NCI-H2081 (cell line): Measurements from ENCODE around the gene PRR3.

Experiments
- DNase-seq, 2 experiments: peaks; one replicate each; lab custom pipeline; 2025; lab: John Stamatoyannopoulos, UW

PRR3 gene

DNA sequence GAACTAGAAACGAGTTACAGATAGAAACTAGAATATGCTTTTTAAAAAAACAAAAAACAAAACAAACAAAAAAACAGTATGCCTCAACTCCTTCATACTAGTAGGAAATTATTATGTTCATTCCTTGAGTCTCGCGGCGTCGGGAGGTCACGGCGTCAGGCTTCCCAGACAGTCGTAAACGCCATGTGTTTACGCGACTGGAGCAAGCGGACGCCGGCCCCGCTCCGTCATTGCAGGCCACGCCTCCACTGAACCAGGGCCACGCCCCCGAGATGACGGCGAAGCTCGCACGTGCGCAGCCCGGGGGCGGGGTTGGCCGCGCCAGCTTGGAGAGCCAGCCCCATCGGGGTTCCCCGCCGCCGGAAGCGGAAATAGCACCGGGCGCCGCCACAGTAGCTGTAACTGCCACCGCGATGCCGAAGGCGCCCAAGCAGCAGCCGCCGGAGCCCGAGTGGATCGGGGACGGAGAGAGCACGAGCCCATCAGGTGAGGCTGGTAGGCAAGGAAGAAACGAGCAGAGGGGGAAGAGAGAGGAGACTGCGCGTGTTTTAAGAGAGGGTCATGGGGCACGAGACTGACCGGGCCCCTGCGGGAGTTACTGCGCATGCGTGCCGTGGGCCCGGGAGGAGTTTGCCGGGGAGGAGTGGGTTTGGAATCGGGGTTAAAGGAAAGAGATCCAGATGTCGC is 14.1 kb downstream of the PRR3 start, which contains the start of gene ABCF1:
ABCF1 (plus strand) TSS at position 368 of the 687 bp plus-strand sequence; CDS start at position 414, 46 bp downstream.
- peak; percentile 96 for DNase-seq

DNA sequence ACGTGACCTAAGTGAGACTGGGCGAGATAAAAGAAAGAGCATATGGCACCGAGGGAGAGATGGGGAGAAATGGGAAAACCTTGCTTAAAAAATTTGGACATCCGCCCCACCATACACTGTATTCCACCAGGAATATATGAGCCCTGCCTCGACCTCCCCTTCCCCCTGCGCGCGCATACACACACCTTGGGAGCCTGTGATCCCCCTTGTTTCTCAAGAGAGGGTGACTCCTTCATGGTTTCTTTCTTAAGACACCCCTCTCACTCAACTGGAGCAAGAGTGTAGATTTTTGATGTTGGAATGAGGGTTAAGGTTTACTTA is 14.6 kb downstream of the PRR3 start:
- DNase-seq, result no peak

DNA sequence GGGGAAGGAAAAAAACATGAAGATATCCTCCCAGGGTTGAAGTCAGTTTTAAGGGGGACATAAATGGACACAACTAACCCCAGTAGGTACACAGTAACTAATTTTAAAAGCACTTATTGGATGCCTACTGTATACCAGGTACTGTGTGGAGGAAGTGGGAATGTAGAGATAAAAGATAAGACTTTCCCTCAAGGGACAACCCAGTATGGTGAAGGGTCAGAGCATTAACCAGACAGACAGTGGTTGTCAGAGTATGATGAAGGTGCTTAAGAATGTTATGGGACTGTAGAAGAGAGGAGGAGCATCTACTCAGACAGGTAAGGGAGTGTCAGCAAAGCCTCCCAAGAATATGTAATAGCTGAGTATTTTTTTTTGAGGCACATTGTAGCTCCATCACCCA is 15.1 kb downstream of the PRR3 start:
- no peak for DNase-seq

DNA sequence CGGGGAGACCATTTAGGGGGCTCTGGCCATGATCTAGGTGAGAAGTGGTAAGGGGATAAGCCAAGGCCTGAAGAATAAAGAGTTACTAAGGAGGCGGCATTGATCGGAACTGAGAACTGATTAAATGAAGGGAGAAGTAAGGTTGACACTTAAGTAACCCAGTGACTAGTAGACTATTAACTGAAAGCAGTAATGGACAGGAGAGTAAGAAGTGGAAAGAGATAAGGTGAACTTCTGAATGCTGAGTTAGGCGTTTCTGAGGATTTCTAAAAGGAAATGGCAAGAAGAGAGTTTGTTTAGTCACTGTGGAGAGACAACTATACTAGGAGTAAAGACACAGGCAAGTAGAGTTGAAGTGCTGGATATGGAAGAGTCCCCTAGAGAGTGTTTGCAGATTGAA is 16.0 kb downstream of the PRR3 start:
- no peak for DNase-seq

DNA sequence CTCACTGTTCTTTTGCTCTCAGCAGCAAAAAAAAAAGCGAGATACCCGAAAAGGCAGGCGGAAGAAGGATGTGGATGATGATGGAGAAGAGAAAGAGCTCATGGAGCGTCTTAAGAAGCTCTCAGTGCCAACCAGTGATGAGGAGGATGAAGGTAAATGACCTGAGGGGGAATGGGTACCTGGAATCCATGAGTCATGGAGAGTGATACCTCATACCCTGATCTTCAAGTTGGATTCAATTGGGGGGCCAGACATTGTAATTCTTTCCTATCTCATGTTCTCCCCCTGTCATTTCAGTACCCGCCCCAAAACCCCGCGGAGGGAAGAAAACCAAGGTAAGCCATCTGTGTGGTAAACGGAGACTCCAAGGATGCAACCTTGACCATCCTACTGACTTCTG is 21.0 kb downstream of the PRR3 start:
- no peak for DNase-seq

DNA sequence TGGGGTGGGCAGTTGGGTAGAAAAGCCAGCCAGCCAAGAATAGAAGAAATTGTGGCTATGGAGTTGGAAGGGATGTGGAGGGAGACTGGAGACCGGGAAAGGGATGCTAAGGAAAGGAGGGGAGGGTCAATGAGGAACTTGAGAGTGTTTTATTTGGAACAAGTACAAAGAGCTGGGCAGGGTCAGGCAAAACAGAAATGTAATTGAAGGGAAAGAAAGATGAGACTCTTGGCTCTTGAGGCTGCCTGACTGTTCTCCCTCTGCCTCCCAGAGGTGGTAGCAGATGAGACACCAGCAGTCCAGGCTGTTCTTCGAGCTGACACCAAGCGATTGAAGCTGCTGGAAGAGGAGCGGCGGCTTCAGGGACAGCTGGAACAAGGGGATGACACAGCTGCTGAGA is 26.8 kb downstream of the PRR3 start:
- DNase-seq, result no peak

DNA sequence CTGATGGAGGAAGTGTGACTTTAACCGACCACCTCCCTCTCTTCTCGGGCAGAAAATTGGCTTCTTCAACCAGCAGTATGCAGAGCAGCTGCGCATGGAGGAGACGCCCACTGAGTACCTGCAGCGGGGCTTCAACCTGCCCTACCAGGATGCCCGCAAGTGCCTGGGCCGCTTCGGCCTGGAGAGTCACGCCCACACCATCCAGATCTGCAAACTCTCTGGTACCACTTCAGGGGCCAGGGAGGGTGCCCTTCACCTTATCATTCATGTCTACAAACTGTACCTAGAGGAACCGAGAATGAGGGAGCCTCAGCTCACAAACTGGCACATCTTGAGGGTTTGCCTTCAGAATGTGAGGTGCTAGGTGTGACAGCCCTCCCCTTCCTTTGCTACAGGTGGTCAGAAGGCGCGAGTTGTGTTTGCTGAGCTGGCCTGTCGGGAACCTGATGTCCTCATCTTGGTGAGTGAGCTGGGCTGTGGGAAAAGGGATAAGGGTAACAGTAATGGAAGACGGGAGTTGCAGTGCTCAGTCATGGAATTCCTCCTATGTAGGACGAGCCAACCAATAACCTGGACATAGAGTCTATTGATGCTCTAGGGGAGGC is 32.8 kb downstream of the PRR3 start:
- no peak for DNase-seq

DNA sequence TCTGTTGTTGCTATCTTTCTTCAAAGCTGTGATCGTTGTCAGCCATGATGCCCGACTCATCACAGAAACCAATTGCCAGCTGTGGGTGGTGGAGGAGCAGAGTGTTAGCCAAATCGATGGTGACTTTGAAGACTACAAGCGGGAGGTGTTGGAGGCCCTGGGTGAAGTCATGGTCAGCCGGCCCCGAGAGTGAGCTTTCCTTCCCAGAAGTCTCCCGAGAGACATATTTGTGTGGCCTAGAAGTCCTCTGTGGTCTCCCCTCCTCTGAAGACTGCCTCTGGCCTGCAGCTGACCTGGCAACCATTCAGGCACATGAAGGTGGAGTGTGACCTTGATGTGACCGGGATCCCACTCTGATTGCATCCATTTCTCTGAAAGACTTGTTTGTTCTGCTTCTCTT is 33.4 kb downstream of the PRR3 start:
- DNase-seq, result no peak

DNA sequence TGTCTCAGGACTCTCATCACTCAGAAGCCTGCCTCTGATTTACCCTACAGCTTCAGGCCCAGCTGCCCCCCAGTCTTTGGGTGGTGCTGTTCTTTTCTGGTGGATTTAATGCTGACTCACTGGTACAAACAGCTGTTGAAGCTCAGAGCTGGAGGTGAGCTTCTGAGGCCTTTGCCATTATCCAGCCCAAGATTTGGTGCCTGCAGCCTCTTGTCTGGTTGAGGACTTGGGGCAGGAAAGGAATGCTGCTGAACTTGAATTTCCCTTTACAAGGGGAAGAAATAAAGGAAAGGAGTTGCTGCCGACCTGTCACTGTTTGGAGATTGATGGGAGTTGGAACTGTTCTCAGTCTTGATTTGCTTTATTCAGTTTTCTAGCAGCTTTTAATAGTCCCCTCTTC is 33.9 kb downstream of the PRR3 start:
- DNase-seq, result no peak

DNA sequence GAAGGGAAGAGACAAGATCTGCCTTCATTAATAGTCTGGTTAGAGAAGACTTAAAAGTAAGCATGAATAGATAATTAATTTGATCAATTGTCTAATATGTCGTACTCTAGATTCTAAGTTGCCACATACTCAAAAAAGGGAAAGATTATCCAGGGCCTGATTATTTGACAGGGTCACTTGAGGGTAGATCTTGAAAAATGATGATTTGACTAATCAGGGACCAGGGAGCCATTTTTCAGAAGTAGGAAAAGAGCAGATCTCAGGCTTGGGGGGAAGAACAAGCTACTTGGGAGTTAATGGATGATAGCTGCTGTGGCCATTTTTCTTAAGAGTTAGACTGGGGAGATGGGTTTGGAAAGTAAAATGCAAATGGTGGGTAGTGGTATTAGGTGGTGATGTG is 35.2 kb downstream of the PRR3 start:
- DNase-seq, result no peak

DNA sequence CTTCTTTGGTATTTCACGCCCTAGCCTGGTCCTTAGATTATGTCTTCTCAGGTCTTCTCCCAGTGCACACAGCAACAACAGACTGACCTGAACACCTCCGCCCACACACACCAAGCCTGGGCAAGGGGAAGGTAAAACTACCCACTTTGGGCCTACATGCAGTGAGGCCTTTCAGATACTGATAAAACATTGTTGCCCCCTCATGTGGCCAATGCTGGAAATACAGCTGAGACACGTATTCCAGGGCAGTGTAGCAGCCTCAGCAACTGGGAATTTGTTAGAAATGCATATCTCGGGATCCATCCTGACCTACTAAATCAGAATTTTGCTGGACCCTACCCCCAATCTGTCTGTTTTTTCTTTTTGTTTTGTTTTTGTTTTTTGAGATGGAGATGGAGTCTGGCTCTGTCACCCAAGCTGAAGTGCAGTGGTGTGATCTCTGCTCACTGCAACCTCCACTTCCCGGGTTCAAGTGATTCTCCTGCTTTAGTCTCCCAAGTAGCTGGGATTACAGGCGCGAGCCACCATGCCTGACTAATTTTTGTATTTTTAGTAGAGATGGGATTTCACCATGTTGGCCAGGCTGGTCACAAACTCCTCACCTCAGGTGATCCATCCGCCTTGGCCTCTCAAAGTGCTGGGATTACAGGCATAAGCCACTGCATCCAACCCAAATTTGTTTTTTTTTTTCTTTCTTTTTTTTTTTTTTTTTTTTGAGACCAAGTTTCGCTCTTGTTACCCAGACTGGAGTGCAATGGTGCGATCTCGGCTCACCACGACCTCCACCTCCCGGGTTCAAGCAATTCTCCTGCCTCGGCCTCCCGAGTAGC is 40.4 kb downstream of the PRR3 start:
- peak; percentile 66 to 68 for DNase-seq

DNA sequence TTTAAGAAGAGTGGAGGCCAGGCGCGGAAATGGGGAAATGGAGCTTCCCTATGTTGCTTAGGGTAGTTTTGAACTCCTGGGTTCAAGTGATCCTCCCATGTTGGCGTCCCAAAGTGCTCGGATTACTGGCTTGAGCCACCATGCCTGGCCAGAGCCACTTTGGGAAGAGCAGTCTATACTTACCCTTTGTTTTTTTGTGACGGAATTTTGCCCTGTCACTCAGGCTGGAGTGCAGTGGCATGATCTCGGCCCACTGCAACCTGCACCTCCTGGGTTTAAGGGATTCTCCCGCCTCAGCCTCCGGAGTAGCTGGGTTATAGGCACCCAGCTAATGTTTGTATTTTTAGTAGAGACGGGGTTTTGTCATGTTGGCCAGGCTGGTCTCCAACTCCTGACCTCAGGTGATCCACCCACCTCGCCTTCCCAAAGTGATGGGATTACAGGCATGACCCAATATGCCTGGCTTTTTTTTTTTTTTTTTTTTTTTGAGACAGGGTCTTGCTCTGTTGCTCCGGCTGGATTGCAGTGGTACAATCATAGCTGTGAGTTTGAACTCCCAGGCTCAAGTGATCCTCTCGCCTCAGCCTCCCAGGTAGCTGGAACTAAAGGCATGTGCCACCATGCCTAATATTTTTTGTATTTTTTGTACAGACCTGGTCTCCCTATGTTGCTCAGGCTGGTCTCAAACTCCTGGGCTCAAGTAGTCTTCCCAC is 42.0 kb downstream of the PRR3 start:
- DNase-seq, result no peak

DNA sequence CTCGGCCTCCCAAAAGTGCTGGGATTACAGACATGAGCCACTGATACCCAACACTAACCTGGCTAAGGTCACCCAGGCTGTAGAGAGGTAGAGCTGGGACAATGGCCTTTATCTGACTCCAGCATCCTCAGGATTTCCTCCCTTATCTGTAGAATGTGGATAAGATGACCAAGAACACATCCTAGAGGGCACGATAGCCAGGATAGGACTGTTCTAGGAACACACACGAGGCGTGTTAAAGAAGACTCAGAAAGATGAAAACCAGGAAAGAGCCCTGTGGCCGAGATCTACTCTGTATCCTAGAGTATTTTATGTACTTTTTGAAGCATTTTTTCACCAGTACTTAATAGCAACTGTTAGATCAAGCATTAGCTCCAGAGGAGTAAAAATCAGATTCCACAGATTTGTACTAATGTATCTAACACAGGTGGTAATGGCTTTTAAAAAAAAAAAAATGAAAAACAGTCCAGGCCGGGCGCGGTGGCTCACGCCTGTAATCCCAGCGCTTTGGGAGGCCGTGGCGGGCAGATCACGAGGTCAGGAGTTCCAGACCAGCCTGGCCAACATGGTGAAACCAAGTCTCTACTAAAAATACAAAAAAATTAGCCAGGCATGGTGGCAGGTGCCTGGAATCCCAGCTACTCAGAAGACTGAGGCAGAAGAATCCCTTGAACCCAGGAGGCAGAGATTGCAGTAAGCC is 42.7 kb downstream of the PRR3 start:
- DNase-seq, result no peak

DNA sequence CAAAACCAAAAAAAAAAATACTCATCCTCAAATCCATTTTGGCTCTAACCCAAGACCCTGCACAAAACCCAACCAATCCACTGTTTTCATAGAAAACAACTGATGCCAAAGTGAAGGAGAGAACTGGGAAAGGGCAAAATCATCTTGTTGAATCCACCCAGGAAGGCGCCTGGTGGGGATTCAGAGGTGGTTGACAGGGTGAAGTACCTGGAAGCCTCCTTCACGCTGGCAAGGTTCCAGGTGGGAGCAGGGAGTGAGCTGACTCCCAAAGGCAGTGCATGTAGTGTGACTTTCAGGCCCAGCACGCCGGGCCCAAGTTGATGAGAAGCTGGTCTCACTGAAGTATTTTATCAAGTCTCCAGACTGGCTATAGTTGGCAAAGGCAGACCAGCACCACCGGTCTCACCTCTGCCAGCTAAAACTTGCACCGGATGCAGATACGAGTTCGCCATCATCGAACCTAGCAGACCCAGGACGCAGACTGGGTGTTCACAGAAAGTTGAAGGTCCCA is 43.4 kb downstream of the PRR3 start:
- no peak for DNase-seq

DNA sequence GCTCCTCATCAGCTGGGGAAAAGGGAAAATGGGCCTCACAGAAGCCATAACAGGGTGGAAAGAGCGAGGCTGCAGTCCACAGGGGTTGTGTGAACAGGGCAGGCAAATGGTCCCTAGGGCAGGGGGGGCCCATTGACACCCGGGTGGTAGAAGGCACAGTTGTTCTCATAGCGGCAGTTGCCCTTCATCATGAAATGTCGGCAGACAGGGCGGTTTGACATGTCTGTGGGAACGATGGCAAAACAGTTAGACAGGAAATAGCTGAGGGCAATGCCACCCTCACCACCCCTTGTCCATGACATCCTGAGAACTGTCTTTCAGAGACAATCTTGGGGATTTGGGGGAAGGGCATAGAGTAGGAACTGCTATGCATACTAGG is 44.3 kb downstream of the PRR3 start:
- no peak for DNase-seq

DNA sequence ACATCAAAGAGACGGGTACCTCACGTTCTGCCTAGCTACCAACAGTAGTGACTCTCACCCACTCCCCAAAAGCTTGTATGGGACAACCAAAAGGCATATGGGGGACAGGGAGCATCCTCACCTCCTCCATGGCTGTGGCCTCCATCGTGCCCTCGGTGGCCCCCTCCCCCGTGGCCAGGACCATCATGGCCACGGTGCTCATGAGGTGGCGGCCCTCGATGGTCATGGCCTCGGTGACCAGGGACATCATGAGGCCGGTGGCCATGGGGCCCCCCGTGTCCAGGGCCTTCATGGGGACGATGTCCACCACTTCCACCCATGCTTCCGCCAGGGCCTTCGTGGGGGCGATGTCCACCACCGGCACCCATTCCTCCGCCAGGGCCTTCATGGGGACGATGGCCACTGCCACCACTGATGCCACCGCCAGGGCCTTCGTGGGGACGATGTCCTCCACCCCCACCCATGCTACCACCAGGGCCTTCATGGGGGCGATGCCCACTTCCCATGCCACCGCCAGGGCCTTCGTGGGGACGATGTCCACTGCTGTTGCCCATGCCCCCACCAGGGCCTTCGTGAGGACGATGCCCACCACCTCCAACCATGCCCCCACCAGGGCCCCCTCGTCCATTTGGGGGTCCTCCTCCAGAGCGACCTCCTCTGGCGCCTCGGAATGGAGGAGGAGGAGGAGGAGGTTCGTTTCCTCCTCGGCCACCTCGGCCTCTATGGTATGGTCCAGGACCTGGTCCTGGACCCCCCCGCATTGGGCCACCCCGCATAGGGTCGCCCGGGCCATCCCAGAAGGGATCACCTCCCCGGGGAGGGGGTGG is 44.9 kb downstream of the PRR3 start:
- no peak for DNase-seq

DNA sequence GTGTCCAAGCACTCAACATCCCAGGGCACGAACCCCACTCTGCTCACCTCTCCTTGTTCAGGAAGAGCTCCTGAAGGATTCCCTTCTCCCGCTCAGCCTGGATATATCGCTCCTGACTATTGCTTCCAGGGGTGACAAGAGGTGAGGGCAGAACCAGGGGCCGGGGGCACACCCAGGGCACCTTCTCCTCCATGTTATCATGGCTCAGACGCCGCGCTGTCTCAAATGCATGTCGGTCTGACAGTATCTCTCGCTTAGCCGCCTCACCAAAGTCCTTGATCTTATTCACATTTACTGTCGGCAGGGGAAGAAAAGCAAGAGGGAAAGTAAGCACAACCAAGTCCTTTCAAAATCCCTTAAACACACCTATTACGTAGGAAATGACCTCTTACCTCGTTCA is 46.9 kb downstream of the PRR3 start:
- no peak for DNase-seq

DNA sequence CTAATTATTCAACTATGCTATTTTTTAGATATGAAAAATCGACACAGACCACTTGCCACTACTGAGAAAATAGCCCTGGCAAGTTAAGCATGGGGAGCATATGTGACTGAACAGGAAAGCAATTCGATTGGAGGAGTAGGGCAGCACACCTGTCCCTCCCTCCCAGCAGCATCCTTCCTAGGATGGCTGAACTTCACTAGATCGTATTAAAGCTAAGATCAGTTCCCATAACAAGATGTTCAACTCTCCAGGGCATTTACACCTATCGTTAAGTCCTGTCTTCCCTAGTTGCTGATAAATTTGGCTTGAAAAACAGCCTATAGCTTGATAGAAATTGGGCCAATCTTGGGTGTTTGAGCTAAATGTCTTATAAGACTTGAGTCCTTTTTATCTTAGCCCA is 53.0 kb downstream of the PRR3 start:
- no peak for DNase-seq

DNA sequence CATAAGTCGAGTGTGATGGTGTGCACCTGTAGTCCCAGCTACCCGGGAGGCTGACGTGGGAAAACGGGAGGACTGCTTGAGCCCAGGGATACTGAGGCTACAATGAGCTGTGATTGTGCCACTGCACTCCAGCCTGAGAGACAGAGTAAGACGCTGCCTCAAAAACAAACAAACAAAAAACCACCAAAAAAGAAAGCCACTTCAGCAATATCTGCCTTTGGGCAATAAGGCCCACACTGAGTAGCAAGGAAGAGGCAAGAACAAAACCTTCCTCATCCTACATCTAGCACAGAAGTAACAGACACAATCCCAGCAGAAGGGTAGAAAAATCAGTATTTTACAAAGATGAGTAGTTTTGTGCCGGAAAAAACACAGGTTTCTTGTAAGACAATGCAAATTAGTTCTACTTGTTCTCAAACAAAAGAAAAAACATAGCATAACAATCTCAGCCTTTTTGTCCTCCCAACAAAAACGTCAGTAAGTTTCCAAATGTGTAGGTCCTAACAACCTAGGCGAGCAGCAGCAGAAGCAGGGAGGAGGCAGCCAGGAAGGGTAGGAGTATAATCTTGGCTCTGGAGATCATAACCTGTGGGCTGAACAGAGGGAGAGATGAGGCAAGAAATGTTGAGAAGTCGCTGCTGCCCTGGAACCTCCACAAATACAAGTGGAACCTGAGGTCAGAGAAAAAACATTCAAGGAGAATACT is 54.2 kb downstream of the PRR3 start:
- DNase-seq, result no peak

DNA sequence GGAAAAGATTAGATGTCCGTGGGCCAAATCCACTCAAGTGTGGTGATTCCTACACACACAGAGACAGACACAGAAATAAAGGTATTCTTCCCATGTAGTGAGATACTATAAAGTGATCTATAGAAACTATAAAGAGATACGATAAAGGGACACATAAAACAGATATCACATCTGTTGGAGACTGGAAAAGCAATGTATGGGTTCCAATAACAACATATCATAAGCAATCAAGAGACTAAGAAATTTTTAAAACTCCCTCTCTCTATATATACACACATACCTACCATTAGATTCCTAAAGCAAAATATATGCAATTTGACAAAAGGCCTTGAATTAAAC is 54.7 kb downstream of the PRR3 start:
- no peak for DNase-seq
